NCI-H2107 treated with DMSO at 0.1 percent for 48 hours (cell line): ENCODE measurements around the gene LGALS7.
"Not testable (repeated sequence)": the region's sequence is repeated elsewhere in the genome, so short reads cannot be mapped to it uniquely, and the experiment has no call there.

Experiments
- DNase-seq: peaks from one replicate; lab custom pipeline; 2025; ENCODE audit not compliant: unreplicated experiment; lab: John Stamatoyannopoulos, UW

LGALS7 gene

DNA sequence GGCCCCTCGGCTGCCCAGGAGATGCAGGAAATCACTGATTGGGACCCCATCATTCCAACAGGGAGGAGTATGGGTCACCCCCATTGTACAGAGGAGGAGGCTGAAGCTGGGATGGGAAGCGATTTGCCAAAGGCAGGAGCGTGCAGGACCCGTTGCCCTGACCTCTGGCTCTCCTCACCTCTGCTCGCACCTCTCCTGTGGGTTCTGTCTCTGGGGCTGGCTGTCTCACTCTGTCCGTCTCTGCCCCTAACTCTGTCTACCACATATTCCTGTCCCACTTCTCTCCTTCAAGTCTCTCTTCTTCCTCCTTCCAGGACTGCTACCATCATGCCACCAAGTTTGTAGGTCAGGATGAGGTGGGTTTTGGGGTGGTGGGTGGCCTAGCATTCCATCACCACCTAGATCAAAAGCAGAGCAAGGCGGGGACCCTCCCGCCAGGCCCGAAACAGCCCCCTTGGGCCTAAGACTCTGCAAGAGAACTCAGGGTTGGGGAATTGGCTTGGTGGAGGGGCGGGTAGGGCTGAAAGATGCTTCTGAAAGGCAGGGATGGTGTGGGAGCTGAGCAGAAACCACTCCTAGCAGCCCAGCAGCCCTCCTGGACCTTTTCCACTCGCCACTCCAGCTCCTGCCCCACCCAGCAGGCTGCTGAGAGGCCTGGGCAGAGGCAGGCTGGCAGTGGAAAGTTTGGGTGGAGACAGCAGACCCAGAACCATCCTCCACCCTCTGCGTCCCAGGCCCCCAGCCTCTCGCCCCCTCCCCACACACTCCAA, 1.0 kb upstream of the LGALS7 start:
- no peak for DNase-seq

- DNase-seq, result not testable (repeated sequence)
Measured at GRCh38 chr19:38771569-38771968, 1.7 kb downstream of the LGALS7 start.

DNA sequence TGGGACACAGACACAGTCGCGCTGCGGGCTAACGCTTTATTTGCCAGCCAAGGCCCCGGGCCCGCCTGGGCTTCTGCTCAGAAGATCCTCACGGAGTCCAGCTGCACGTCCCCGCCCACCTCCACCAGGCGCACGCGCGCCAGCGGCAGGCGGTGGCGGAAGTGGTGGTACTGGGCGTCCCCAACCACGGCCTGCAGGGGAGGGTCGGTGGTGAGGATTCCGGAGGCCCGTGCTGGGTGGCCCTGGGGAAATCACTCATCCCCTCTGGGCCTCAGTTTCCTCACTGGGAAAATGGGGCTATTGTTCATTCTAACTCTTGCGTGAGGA, 2.4 kb downstream of the LGALS7 start:
- not testable (repeated sequence) for DNase-seq

DNA sequence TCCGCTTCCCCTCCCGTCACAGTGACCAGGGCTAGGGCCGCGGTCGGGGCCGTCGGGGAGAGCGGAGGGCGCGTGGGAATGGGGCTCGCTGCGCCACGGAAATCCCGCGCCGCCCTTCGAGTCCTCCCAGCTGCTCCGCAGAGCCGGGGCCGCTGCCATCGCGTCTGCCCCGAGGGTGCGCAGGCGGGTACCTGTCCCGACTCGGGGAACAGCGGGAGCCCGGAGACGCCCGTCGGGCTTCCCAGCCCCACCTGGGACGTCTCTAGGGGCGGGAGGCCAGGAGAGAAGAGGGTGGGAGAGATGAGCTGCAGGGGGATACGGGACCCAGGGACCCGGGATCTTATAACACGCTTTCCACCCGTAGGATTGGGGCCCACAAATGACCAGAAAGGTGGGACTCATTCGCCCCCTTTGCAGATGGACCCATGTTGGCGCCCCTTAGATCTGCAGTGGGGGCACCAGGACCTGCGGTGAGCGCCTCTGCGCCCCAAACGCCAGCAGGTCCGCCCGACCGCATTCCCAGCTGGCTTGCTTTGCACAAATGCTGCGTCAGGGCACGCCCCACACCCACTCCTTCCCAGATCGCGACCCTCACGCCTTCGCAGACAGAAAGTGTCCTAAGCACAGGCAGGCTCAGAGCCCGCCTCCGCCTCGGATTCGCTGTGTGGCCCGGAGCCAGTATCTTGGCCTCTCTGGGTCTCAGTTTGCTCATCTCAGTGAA, 2.9 kb downstream of the LGALS7 start:
- DNase-seq, result not testable (repeated sequence)

- DNase-seq, result no peak
Measured at GRCh38 chr19:38769635-38770211, 3.6 kb downstream of the LGALS7 start.

GRCh38 chr19:38766276-38767047, 6.9 kb downstream of the LGALS7 start:
- no peak for DNase-seq

GRCh38 chr19:38765214-38765613, 8.1 kb downstream of the LGALS7 start:
- no peak for DNase-seq

GRCh38 chr19:38763795-38764220, 9.5 kb downstream of the LGALS7 start:
- DNase-seq, result no peak

GRCh38 chr19:38761884-38762389, 11.4 kb downstream of the LGALS7 start:
- DNase-seq, result not testable (repeated sequence)

- not testable (repeated sequence) for DNase-seq
Measured at GRCh38 chr19:38760805-38761517, 12.4 kb downstream of the LGALS7 start.

DNA sequence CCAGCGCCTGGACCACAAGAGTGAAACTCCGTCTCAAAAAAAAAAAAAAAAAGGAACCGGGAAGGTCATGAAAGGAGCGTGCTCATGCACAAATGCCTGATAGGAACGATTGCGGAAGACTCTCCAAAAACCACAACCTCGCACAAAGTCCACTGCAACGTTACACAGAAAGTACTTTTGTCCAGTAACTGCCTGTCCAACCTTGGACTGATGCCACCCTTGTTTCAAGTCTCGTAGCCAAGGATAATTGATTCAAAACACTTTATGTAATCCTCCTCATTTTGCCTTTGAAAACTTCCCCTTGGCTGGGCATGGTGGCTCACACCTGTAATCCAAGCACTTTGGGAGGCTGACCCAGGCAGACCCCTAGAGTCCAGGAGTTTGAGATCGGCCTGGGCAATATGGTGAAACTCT, 13.7 kb downstream of the LGALS7 start:
- DNase-seq, result no peak

DNA sequence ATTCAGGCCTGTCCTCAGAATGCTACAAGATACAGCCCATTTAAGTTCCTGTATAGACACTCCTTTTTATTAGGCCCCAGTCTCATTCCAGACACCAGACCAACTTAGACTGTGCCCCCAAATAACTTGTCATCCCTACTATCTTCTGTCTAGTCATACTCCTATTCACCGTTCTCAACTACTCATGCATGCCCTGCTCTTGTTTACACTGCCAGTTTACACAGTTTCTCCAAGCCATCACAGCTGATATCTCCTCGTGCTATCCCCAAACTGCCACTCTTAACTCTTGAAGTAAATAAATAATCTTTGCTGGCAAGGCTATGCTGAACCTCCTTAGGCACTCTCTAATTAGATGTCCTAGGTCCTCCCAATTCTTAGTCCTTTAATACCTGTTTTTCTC, 19.1 kb downstream of the LGALS7 start:
- not testable (repeated sequence) for DNase-seq

DNA sequence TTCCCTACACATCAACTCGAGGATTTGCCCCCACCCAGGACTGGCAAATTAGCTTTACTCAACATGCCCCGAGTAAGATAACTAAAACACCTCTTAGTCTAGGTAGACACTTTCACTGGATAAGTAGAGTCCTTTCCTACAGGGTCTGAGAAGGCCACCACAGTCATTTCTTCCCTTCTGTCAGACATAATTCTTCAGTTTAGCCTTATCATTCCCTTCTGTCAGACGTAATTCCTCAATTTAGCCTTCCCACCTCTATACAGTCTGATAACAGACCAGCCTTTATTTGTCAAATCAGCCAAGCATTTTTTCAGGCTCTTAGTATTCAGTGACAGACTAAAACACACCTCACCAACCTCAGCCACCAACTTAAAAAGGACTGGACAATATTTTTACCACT, 19.5 kb downstream of the LGALS7 start:
- not testable (repeated sequence) for DNase-seq

- DNase-seq, result no peak
Measured at GRCh38 chr19:38745316-38745715, 28.0 kb downstream of the LGALS7 start.

DNA sequence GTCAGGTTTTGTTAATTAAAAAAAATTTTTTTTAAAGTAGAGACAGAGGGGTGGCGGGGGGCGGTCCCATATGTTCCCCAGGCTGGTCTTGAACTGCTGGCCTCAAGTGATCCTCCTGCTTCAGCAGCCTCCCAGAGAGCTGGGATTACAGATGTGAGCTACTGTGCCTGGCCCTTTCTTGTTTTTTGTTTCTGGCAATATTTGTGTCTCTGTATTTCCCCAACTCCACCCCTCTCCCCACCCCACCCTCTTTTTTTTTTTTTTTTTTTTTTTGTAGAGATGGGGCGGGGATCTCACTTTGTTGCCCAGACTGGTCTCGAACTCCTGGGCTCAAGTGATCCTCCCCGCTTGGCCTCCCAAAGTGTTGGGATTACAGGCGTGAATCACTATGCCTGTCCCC, 28.4 kb downstream of the LGALS7 start:
- no peak for DNase-seq

DNA sequence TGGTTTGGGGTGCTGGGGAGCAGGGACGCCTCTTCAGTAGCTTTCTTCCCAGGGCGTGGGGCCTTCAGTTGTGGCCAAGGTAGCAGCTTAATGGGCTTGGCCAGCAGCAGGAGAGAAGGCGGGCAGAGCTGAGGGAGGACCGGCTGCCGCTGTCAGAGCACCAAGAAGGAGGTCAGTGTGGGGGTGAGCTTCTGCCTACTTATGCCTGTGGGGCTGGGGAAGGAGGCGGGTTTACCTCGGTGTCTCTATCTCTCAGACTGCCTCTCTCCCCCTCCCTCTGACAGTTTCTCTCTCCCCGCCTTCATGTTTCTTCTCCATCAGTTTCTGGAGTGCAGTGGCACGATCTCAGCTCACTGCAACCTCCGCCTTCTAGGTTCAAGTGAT, 29.0 kb downstream of the LGALS7 start, which contains the start of gene CAPN12:
Gene CAPN12, minus strand, starts transcription at position 177 of the 384 bp plus-strand sequence. CDS start 309 bp downstream, outside the sequence.
- DNase-seq, result no peak

DNA sequence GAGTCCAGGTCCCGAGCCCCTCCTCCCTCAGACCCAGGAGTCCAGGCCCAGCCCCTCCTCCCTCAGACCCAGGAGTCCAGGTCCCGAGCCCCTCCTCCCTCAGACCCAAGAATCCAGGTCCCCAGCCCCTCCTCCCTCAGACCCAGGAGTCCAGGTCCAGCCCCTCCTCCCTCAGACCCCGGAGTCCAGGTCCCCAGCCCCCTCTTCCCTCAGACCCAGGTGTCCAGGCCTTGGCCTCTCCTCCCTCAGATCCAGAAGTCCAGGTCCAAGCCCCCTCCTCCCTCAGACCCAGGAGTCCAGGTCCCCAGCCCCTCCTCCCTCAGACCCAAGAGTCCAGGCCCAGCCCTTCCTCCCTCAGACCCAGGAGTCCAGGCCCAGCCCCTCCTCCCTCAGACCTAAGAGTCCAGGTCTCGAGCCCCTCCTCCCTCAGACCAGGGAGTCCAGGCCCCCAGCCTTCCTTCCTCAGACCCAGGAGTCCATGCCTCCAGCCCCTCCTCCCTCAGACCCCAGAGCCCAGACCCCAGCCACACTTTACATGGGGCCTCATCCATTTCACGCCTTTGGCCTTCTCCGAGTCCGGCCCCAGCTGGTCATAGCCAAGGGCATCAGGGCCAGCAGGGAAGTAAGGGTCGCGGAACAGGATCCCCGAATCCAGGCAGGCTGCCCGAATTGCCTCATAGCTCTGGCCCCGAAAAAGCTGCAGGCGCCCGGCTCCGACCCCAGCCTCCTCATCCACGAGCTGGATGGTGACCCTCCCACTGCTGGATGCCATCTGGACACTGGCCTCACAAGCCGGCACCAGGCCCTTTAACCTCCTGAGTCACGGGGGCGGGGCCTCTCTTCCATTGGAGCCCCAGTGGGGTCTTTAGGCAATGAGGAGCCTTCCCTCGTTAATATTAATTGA, 29.7 kb downstream of the LGALS7 start:
- no peak for DNase-seq

DNA sequence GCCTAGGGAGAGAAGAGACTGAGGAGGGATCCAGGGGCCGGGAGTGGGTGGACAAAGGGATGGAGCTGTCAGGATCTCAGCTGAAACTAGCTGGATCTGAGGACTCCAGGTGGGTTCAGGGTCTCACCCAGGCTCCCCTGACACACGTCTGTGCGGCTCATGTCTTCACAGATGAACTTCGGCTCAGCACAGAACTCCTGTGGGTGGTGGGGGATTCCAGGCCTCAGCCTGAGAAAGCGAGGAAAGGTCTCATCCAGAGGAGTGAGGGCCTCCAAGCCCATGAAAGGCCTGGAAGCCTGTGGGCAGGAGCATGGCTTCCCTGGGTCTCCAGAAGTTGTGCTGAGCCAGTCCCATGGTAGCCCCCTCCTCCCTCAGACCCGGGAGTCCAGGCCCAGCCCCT, 30.4 kb downstream of the LGALS7 start:
- no peak for DNase-seq

DNA sequence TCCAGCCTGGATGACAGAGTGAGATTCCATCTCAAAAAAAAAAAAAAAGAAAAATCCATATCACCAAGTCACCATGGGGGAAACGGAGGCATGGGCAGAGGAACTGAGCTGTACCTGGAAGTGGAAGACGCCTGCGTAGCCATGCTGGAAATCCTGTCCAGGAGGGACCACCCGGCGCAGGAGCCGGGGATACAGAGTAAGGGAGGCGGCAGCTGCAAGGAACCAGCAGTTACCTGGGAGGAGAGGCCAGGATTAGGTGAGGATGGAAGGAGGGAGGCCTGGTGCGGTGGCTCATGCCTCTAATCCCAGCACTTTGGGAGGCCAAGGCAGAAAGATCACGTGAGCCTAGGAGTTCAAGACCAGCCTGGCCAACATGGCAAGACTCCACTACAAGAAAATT, 31.0 kb downstream of the LGALS7 start:
- DNase-seq, result no peak
